HG03565 (cell line): ENCODE results near the gene PLXNA3.

Source experiments
- ATAC-seq: cut with Tn5 transposase; IDR thresholded peaks from one replicate; pipeline ENCODE4 v1.9.1; 2021; ENCODE audit warnings: mild to moderate bottlenecking, moderate library complexity; ENCODE audit not compliant: unreplicated experiment

The PLXNA3 gene

DNA sequence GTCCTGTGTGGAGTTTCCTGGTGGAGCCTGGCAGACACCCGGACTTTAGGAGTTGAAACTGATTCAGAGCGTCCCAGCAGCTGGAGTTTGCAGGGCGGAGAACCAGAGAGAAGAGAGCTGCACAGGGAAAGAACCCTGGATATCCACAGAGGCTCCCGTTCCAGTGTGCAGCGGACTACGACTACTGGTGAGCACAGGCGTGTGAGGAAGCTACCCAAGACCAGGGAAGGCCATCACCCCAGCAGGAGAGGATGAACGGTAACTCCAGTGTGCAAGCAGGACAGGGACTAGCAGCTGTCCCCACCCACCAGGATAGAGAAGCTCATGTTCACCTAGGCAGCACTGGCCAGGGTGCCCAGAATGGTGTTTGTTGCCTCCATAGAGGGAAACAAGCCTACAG is 18.7 kb downstream of the PLXNA3 start:
- no peak for ATAC-seq

DNA sequence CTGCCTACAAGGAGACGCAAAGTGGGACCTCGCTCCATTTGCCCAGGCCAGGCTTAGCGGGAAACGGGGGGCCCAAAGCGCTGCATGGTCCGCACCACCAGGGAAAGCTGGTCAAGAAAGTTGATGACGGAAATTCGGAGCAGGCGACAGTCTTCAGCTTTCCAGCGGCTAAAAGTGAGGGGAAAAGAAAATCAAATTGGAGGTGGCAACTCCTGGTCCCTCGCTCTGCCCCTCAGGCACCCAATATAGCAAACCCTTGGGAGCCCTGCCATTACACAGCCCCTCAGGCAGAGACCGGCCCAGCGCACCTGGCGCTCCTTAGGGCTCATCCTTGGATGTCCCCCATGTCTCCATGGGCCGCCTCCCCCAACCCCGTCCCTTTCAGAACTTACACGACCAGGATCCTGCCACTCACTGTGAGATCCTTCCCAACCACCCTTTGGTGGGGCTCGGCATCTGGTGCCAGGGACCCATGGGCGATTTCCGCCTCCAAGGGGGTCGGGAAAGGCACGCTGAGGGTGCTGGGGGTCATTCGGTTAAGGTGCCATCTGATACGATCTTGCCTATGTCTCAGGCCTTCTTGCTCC is 19.9 kb downstream of the PLXNA3 start:
- ATAC-seq: no peak

DNA sequence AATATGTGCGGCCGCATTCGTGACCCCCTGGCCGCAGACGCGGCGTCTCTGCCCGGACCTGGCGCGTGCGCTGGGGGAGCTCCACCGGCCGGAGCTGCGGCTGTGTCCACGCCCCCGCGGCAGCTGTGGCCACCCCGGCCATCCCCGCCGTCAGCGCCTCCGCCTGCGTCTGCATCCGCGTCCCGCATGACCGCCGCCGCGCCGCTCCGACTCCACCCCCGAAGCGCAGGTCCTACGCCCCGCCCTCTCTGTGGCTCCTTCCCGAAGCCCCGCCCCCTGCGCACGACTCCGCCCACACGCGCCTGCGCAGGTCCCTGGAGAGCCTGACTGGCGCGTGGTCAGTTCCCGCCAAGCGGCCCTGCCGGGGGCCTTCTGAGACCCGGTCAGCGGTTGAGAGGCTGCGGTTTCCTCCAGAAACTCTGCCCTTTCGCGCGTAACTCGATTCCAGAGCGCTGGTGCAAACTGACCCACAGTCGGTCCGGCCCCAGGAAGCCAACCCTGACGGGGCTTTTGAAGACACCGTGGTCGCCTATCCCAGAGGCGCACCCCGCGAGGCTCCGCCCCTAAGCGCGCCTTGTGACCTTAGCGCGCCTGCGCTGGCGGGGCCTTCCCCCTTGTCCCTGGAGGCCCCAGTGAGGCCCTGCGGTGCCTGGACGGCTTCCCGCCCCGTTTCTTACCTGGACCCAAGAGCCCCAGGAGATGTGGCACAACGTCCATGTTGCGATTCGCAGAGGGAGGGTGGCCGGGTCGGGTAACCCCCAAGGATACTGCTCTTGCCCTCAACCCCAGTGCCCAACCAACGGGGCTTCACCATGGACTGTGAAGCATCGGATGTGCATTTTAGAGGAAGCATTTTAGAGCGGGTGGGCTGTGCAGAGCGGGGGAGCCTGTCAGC is 20.9 kb downstream of the PLXNA3 start, which contains the start of gene LAGE3:
Gene LAGE3, minus strand, starts transcription at position 554 of the 895 bp plus-strand sequence. Its CDS starts 366 bp downstream, at position 188.
- peak; percentile 77 for ATAC-seq

DNA sequence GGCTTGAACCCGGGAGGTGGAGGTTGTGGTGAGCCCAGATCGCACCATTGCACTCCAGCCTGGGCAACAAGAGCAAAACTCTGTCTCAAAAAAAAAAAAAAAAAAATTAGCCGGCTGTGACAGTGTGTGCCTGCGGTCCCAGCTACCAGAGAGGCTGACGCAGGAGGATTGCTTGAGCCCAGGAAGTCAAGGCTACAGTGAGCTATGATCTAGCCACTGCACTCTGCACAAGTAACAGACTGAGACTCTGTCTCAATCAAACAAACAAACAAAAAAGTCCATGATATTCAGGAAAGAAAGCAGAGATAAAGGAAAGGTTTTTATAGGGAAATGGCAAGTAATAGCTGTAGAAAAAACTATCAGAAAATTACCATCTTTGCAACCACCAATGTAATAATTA is 23.1 kb downstream of the PLXNA3 start:
- no peak for ATAC-seq

DNA sequence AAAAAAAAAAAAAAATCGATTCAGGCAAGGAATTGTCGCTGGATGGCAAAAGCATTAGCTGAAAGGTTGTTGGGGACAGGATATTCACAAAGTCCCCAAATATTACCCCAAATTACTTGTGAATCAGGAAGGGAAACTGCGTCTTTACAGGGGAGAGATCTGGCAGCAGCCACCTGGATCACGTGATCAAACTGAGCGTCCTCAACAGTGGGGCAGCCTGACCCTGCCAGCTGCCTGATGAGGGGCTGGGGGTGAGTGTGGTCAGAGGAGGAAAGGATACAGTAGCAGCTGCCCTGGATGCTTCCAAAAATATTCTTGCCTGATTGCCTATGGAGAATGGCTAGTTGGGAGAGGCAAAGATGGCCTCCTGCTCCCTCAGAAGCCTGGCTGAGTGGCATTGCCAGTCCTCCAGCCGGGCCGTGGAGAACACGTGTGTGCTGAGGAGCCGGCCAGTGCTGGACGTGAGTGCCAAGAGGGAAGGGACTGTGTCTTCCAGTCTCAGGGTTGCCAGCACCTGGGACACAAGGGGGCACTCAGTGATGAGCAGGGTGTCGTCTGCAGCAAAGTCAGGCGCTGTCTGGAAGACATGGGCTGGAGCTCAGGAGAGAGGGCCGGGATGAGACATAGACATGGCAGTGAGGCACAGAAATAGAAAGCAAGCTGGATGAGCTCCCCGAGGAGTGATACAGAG is 24.0 kb downstream of the PLXNA3 start:
- no peak for ATAC-seq

DNA sequence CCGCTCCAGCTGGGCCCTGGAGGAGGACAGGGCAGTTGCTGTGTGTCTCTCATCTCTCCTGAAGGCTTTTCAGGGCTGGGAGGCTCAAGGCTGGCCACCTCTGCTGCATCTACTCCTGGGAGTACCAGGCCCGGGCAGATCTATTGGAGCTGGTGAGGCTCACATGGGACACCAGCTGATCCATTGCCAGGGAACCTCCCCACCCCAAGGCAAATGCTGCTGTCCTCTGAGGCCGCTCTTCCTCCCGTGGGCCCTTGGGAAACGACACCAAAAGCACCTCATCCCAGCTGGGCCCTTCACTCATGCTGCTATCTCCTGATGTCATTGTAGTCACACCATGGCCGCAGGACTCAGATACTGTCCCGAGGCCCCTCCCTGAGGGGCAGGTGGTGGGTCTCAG is 24.7 kb downstream of the PLXNA3 start:
- ATAC-seq: no peak

DNA sequence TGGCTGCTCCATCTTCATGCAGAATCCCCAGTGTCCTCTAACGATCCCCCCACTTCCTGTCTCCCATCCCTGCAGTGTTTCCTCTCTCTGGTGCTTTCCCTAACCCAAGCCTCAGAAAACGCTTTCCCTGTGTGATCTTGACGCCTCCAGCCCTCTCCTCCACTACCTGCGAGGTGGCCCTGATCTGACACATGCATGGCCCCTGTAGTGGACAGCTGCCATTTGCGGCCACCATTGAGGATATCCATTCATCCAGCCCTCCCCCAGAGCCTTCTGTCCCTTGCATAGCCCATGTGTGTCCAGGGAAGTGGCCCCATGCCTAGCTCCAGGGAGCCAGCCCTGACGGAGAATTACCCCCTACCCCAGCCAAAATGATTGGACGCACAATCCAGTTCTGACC is 25.2 kb downstream of the PLXNA3 start:
- no peak for ATAC-seq

DNA sequence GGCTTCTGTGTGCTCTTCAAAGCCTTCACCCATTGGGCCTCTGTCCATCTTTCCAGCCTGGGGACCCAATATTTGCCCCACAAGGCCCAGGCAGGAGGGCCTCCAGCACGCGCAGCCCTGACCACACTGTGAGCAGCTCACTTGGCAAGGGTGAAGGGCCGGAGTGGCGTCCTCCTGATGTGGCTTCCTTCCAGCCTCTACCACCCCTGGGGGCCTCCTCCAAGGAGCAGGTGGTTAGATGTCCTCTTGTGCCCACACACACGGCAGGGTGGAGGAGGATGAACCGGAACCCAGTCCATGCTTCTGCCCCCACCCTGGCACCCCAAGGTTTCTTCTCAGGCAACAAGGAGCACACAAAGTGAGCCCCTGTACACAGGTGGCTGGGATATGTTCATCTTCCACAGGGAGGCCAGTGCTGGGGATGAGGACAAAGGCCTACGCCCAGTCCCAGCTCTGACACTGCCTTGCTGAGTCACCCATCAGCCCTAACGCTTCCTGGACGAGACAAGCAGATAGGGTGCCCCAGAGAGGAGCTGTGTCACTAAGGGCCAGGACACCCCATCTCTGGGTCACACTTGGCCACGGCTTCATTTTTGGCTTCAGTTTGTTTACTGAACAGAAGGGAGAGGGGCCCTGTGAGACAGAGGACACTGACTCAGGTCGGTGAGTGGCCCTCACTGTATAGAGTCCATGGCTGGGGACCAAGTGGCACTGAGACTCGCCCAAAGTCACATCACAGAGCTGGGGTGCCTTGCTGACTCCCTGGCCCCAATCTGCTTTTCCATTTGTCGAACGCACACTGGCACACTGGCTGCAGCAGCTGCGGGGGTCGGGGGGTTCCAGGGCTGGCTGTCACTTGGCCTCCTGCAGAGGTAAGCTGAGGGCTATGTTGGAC is 26.4 kb downstream of the PLXNA3 start:
- ATAC-seq: no peak

DNA sequence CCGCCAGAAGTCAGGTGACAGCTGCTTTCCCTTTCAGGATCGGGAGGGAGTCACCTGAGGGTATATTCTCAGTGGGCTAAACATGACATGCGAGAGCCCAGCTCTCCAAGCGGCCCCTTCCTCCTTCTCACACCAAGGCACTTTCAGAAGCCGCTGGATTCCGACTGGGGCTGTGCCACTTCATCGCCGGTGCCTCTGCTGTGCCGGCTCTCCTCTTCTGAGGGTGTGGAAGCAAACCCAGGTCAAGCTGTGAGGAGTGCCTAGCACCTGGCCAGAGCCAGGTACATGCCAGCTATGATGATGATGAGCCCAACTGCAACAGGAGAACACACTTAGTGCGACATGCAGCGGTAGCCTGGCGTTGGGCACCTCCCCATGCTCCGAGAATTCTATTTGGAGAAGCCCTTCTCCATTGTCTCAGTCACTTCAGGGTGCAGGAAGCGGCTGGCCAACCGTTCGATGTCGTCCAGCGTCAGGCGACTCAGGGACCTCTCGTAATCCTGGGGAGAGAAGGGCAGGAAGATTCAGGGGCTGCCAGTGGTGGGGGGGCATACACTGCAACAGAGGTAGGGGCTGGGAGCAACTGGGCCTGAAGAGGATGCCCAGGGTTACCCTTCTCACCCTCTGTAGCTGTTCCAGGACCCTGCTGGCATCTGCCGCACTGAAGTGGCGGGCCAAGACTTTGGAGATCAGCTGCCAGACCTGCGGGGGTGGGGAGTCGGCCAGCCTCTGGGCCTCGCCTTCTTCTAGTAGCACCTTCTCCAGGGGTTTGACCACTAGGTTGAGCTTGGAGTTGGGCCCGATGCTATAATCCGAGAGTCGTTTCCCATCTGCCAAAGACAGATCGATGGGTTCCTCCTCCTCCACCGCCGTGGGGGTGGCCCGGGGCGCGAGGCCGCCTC is 27.3 kb downstream of the PLXNA3 start:
- ATAC-seq: no peak

DNA sequence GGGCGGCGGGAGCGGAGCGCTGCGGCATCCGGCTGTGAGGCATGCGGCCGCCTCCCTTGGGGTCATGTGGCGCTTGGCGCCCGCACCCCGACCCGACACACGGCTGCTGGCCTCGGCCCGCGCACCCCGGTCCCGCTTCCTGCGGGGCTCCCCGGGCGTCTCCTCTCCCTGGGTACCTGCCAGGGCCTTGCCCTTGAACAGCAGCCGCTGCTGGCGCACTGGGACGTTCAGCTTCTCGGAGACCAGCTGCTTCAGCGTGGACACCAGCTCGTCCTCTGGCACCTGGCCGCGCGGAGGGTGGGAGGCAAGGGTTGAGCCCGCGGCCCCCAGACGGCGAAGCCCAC is 27.9 kb downstream of the PLXNA3 start:
- no peak for ATAC-seq

DNA sequence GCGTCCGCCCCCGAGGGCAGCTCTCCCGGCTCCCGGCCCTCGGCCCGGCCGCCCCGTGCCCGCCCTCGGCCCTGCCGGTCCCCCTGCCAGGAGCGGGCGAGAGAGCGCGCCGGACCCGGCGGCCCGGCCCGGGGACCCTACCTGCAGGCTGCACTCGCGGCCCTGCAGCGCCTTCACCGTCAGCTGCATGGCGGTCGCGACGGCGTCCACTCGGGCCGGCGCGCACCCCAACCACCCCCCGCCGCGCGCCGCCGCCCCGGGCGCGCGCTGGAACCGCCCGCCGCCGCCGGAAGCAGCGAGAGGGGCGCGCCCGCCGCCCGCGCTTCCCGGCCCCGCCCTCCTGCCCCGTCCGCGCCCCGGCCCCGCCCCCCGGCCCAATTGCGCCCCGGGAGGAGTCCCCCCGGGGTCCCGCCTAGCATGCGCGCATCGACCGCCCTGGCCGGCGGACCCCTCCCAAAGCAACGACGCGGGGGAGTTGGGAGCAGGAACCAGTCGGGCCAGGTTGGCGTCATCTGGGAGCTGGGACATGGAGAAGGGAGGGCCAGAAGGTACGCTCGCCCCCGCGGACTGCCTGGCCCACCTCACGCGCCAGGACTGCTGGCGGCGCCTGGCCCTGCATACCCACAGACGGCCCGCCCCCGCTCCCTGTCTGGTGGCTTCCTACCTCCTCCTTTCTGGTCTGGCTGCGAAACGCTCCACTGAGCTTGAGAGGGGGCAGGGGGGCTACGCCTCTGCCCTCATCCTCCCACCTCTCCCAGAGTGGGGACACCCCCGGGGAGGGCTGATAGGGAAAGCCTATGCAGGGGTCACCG is 28.5 kb downstream of the PLXNA3 start, which contains the start of gene UBL4A:
Gene UBL4A, minus strand, starts transcription at position 220 of the 812 bp plus-strand sequence. Its CDS starts 31 bp downstream, at position 189.
- no peak for ATAC-seq

DNA sequence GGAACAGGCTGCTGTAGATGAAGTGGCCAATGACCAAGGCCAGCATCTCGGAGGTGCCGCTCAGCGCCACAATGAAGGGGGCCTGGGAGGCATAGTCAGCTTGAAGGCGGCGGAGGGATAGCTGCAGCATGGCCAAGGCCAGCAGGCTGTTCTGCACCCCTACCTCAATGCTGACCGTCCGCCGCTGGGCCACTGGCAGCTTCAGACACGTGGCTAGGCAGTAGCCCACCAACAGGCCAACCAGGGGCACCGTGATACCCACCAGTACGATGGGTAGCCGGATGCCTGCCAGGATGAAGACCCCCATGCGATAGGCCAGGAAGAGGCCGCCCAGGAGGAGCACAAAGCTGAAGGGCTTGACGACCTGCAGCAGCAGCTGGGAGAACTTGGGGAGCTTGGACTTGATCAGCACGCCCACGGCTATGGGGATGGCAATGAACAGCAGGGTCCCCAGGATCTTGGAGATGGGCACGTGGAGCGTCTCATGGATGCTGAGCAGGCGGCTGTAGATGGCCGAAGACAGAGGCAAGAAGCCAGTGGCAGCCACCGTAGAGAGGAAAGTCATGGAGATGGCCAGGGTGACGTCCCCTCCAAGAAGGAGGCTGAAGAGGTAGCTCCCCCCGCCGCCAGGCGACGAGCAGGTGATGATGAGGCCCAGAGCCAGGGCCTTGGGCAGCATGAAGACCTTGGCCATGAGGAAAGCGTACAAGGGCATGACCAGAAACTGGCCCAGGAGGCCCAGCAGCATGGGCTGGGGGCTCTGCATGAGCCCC is 29.6 kb downstream of the PLXNA3 start:
- ATAC-seq: no peak

DNA sequence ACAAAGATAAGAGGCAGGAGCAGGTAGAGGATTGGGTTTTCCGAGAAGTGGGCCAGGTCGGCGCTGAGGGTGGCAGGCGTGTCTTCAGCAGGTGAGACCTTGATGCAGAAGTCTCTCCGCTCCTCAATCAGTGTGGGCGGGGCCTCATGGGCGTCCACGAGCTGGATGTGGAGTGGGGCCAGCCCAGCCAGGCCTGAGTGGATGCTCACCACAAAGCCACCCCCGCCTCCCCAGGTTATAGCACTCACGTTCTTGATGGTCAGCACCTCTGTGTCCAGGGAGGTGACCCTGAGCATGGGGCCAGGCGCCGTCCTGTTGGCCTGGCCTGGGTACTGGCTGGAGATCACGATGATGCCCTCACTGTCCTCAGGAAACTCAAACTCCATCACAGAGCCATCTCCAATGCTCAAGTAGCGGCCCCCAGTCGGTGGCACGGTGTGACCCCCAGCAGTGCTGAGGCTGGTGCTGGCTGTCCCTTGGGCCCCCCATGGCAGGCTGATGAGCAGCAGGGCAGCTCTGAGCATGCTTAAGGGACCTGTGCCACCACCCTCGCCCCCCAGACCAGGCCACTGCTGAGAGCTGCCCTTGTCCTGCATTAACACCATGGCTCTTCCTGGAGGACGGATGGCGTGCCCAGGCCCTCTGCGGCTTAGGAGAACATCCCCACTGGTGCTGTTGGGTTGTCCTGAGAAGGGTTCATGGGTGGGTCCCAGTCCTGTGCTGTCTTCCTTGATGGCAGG is 30.4 kb downstream of the PLXNA3 start:
- ATAC-seq: no peak

DNA sequence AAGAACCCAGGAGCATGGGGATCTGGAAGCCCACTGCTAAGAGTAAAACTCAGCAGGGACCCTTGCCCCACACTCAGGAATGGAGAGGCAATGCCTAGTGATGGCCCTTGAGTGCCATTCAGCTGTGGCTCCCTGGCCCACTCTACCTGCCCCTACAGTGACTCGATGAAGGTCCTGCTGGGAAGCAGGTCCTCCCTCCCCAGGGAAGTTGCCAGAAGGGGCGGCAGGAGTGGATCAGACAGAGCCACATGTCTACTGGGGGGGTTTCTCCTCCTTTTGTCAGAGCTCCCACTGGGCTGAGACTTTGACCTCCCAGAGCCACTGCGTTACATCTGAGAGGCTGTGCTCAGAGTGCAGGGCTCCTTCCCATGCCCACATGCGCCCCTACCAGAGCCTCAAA is 31.1 kb downstream of the PLXNA3 start:
- no peak for ATAC-seq

DNA sequence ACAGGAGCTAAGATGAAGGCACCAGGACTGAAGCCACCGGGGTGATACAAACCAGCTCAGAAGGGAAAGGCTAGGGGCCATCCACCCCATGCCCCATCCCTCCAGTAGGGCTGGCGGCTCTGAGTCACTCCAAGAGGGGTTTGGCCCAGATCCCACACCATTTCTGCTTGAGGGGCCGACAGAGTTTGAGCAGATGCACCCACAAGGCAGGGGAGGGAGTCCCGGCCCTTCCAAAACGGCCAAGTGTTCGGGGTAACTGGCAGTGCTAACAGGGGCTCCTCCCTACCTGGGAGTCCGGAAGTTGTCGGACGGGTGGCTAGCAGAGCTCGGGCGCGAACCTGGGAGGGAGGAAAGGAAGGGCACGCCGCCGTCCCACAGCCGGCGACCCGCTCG is 31.9 kb downstream of the PLXNA3 start:
- peak; percentile 9 for ATAC-seq

DNA sequence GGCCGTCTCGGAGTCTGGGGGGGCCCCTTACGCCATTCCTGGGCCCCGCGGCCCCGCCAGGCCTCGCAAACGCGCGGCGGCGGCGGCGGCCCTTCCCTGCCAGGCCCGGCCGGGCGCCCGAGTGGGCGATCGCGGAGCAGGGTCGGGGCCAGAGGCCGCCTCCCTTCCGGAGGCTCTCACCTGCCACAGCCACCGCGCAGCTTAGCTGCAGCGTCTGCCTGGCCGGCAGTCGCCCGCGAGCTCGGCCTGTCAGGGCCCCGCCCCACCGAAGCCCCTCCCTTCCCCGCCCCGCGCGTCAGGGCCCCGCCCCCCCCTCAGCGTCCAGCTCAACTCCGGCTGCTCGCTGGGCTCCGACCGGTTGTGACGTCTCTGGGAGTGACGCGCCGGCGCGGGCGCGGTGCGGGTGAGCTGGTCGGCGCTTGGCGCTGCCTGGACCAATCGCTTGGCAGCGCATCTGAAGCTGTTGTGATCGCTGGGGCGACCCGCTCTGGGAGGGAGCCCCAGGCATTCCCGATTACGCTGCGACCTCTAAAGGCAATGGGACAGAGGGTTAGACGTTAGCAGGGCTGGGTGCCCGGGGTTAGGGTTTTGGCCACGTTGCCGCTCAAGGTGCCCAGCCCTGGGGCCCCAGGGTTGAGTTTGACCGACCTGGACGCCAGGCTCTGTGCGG is 32.5 kb downstream of the PLXNA3 start, which contains the start of gene SLC10A3:
Gene SLC10A3, minus strand, starts transcription at position 216 of the 670 bp plus-strand sequence. CDS start 1,689 bp downstream, outside the sequence.
- peak; percentile 75 for ATAC-seq

DNA sequence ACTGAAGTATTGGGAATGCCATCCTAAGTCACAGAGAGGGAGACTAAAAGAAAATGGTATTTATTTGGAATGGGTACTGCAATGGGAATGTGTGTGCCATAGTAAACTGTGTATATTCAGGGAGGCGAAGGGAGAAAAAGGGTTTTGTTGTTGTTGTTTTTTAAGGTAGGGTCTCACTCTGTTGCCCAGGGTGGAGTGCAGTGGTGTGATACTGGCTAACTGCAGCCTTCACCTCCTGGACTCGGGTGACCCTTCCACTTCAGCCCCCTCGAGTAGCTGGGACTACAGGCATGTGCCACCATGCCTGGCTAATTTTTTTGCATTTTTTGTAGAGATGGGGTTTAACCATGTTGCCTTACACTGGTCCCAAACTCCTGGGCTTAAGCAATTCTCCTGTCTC is 36.6 kb downstream of the PLXNA3 start:
- no peak for ATAC-seq
